ENCODE data around the gene IL22RA1. TPM values are rescaled to one million over a fixed set of nuclear protein-coding genes. Genes with fewer than 3 reads are reported as not detected.

IL22RA1 gene
- total RNA-seq, 1 experiment from 2014 or later, result 0.13 TPM

DNA sequence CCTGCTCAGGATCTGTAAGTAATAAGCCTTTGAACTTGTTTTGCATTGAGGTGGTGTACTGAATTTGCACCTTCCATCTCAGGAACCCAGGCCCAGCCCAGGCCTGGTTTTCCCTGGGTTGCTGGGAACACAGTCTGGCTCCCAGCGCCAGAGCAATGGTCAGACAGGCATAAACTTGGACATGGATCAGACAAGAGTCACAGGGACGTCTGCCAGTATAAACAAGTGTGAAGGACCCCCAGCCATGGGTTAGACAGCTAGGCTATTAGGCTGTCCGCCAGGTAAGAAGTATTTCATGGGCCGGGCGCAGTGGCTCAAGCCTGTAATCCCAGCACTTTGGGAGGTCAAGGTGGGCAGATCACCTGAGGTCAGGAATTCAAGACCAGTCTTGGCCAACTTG, 38.7 kb upstream of the IL22RA1 start:
- no peak overlapping the region for H3T11ph ChIP-seq (ENCODE audit: low read length)
- Mint-ChIP-seq H3K27me3 (ENCODE audit: low read depth) (no peaks in the 10 kb centered on the region), H3K4me1 (peaks cover 6 to 7% of the 10 kb centered on the region in 2 experiments), H3K9me3 (no peaks in the 10 kb centered on the region), H3K27ac (no peak overlapping the region), H3K36me3 (ENCODE audit: insufficient read depth in 1 of 3, low read depth in 3 of 3) (peaks cover 0 to 16% (median 10%) of the 10 kb centered on the region in 3 experiments; a peak in 5 of 7 replicates), H3K4me3 (no peak overlapping the region)
- no peak overlapping the region for H3K9ac ChIP-seq (ENCODE audit: extremely low read depth, insufficient read length, low read length)
- no peaks in the 10 kb centered on the region for H3K79me1 ChIP-seq (ENCODE audit: insufficient read depth, low read depth, low read length, poor library complexity, severe bottlenecking)
- no peak overlapping the region for H3K4ac ChIP-seq (ENCODE audit: low read depth, low read length)
- peaks cover 2% of the 10 kb centered on the region for H3K23me2 ChIP-seq (ENCODE audit: insufficient read length, low read depth, low read length, poor library complexity, severe bottlenecking)
- WGBS (ENCODE audit: extremely low coverage, insufficient read length, low lambda C conversion rate), result no CpG with 5 or more reads among the region's 5 CpGs
- H3K79me2 ChIP-seq (ENCODE audit: insufficient read depth, low read length), result peaks cover 3% of the 10 kb centered on the region; the same call in 1 of the 2 replicates
- H4K20me1 ChIP-seq (ENCODE audit: control insufficient read depth, insufficient read depth, insufficient read length), result no peaks in the 10 kb centered on the region
- H3K56ac ChIP-seq (ENCODE audit: insufficient read length, low read depth, low read length), result no peak overlapping the region
- H2BK12ac ChIP-seq (ENCODE audit: insufficient read length, low read depth, low read length), result no peak overlapping the region
- H4K8ac ChIP-seq (replicated peaks; ENCODE audit: insufficient read length, low read depth, low read length), result no peak overlapping the region
- no peak overlapping the region for H2BK120ac ChIP-seq (ENCODE audit: low read depth, low read length, poor library complexity, severe bottlenecking)
- no peaks in the 10 kb centered on the region; the same call in 1 of the 2 replicates for H3K4me1 ChIP-seq (ENCODE audit: insufficient read depth, low read length)
- no peak overlapping the region for H3K14ac ChIP-seq (ENCODE audit: insufficient read depth, low read length)
- no peak overlapping the region for H2AK5ac ChIP-seq (ENCODE audit: insufficient read length, low read length)
- DNase-seq, result no peak
- H4K5ac ChIP-seq (ENCODE audit: insufficient read length, low read depth, low read length), result no peak overlapping the region
- no peak overlapping the region for H3K4me2 ChIP-seq (ENCODE audit: insufficient read depth, insufficient read length, low read length)
- TF ChIP-seq, protein P1, sequence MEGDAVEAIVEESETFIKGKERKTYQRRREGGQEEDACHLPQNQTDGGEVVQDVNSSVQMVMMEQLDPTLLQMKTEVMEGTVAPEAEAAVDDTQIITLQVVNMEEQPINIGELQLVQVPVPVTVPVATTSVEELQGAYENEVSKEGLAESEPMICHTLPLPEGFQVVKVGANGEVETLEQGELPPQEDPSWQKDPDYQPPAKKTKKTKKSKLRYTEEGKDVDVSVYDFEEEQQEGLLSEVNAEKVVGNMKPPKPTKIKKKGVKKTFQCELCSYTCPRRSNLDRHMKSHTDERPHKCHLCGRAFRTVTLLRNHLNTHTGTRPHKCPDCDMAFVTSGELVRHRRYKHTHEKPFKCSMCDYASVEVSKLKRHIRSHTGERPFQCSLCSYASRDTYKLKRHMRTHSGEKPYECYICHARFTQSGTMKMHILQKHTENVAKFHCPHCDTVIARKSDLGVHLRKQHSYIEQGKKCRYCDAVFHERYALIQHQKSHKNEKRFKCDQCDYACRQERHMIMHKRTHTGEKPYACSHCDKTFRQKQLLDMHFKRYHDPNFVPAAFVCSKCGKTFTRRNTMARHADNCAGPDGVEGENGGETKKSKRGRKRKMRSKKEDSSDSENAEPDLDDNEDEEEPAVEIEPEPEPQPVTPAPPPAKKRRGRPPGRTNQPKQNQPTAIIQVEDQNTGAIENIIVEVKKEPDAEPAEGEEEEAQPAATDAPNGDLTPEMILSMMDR (conservative IDR thresholded peaks at IDR 0.05), result no peak
- H2AFZ ChIP-seq (ENCODE audit: low read length), result no peak overlapping the region
- no peaks in the 10 kb centered on the region; the same call in 1 of the 2 replicates for H3K27me3 ChIP-seq (ENCODE audit: insufficient read depth, low read length)
- H3K27ac ChIP-seq (ENCODE audit: insufficient read length, low read depth, low read length), result no peak overlapping the region
- no peaks in the 10 kb centered on the region for H3K9me3 ChIP-seq (ENCODE audit: control insufficient read depth, low read depth, low read length)
- no peak overlapping the region for H2BK20ac ChIP-seq (ENCODE audit: low read depth, low read length, poor library complexity, severe bottlenecking)
- no peak overlapping the region for H3K23ac ChIP-seq (ENCODE audit: insufficient read length, low read depth, low read length)
- H2BK15ac ChIP-seq (ENCODE audit: low read depth, low read length), result no peak overlapping the region
- no peak overlapping the region for H3K18ac ChIP-seq (ENCODE audit: insufficient read length, low read depth, low read length)
- no peak overlapping the region for H2BK5ac ChIP-seq (ENCODE audit: insufficient read length, low read length)
- H4K91ac ChIP-seq (ENCODE audit: insufficient read length, low read depth, low read length), result no peak overlapping the region

All from H9 (cell line).